GM20000 (cell line): ENCODE data around the gene HDAC11.

Experiments used
- DNase-seq: peaks from one replicate; pipeline ENCODE4 v3.0.0; 2012; ENCODE audit warnings: low spot score
- TF ChIP-seq, protein P1 (sequence below): IDR thresholded peaks from 2 replicates; pipeline ENCODE4 v1.5.1; 2012; ENCODE audit warnings: mild to moderate bottlenecking, control low read depth; ENCODE audit errors: extremely low read depth, missing control alignments

Gene HDAC11

DNA sequence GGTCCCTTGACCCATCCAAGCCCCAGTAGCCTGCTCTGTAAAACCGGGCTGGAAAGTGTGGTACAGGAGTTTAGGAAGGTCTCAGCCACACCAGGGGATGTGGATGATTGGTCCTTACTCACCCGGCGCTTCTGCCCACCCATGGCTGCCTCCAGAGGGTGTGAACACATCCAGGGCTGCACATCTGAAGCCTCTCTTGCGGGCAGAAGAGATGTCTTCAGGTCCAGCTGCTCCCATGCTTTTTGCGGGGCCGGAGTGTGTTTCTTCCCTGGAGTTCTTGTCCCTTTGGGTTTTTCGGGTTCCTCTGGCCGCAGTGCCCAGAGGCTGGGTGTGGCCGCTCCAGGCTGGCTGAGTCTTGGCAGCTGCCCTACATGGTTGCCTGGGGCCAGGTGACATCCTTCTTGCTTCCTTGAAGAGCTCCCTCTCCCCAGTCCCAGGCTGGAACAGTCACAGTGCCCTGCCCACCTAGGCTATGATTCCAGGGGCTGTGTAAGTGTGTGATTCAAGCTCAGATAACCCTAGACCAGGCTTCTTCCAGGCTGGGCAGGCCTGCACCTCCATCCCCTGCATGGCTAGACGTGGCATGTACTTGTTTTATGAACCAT is 33.9 kb downstream of the HDAC11 start:
- no peak for DNase-seq
- TF ChIP-seq, protein P1, sequence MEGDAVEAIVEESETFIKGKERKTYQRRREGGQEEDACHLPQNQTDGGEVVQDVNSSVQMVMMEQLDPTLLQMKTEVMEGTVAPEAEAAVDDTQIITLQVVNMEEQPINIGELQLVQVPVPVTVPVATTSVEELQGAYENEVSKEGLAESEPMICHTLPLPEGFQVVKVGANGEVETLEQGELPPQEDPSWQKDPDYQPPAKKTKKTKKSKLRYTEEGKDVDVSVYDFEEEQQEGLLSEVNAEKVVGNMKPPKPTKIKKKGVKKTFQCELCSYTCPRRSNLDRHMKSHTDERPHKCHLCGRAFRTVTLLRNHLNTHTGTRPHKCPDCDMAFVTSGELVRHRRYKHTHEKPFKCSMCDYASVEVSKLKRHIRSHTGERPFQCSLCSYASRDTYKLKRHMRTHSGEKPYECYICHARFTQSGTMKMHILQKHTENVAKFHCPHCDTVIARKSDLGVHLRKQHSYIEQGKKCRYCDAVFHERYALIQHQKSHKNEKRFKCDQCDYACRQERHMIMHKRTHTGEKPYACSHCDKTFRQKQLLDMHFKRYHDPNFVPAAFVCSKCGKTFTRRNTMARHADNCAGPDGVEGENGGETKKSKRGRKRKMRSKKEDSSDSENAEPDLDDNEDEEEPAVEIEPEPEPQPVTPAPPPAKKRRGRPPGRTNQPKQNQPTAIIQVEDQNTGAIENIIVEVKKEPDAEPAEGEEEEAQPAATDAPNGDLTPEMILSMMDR, result no peak

GRCh38 chr3:13514639-13515435 is 34.7 kb downstream of the HDAC11 start:
- TF ChIP-seq, protein P1, result no peak
- no peak for DNase-seq

GRCh38 chr3:13515786-13516759 is 36.0 kb downstream of the HDAC11 start:
- TF ChIP-seq, protein P1, result no peak

GRCh38 chr3:13516760-13517135 is 36.6 kb downstream of the HDAC11 start:
- TF ChIP-seq, protein P1, result no peak
- DNase-seq, result no peak

More at GRCh38 chr3:13515786-13516759, 36.0 kb downstream of the HDAC11 start:
- no peak for DNase-seq

DNA sequence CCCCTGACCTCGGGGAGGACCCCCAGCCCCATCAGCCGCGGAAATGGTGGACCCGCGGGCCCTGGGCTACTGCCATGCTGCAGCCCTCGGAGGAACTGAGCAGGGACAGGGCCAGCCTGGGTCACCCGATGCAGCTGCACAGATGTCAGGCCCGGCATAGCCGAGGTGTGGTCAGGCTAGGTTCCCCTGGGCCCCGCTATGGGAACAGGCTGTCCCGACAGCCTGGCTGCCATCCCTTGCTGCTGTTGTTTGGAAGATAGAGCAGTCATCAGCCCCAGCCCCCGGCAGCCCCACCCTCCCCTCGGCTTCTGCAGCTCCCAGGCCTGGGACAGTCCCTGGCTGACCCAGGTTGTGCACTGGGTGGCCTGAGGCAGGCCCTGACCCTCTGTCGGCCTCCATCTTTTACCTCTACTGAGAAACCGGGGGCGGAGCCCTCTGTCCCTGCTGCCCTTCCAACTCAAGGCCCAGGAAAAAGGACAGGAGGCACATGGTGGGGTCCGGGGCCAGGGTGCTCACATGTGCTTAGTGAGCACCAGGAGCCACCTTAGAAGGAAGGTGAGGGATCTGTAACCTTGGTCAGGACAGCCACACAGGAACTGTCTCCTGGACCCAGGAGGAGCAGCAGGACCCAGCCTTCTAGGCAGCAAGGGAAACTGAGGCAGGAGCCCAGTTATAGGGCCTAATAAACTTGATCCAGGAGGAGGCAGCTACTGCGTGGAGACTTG is 37.3 kb downstream of the HDAC11 start:
- DNase-seq, result no peak
- TF ChIP-seq, protein P1, result no peak

DNA sequence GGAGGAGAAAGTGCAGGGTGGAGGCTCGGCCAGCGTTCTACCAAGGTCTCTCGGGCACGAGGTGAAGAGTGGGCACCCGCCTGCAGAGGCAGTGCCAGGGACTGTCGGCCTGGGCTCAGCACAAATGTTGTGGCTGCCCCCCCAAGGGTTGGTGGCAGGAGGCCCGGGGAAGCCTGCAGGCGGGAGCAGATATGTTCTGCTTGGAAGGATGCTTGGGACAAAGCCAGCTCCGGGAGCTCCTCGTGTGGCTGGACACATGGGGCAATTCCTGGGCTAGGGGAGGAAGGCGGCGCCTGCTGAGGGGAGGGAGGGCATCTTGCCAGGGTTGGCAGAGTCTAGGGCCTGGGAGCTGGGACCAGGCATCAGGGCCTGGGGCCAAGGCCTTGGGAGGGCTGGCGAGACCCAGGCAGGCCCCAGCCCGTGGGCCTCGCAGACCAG is 38.4 kb downstream of the HDAC11 start:
- TF ChIP-seq, protein P1, result no peak

More for the DNA sequence above, 38.4 kb downstream of the HDAC11 start:
- DNase-seq, result no peak
